Astrocyte (in vitro differentiated cells and primary cell): ENCODE results near the gene ZBTB16.

Source experiments
- CTCF ChIP-seq: IDR thresholded peaks from 2 replicates; pipeline ENCODE4 v1.5.1; 2011; ENCODE audit warnings: low read depth, mild to moderate bottlenecking, inconsistent platforms, low read length, moderate library complexity; ENCODE audit not compliant: insufficient read depth
- EZH2 ChIP-seq: IDR thresholded peaks from 2 replicates; pipeline ENCODE4 v1.6.1; 2012; ENCODE audit warnings: mild to moderate bottlenecking, low read length, inconsistent platforms; ENCODE audit not compliant: insufficient read depth

GRCh38 chr11:114137838-114138237 lies 78.3 kb downstream of the ZBTB16 start:
- TF ChIP-seq CTCF (no peak), EZH2 (no peak)
